GM19023 (cell line): Measurements from ENCODE around the gene KYNU.
"Not testable (repeated sequence)": the region's sequence is repeated elsewhere in the genome, so short reads cannot be mapped to it uniquely, and the experiment has no call there.

ENCODE experiments used
- ATAC-seq: cut with Tn5 transposase; IDR thresholded peaks from one replicate; pipeline ENCODE4 v1.9.1; 2021; ENCODE audit warnings: mild to moderate bottlenecking, moderate library complexity; ENCODE audit not compliant: unreplicated experiment

KYNU gene

DNA sequence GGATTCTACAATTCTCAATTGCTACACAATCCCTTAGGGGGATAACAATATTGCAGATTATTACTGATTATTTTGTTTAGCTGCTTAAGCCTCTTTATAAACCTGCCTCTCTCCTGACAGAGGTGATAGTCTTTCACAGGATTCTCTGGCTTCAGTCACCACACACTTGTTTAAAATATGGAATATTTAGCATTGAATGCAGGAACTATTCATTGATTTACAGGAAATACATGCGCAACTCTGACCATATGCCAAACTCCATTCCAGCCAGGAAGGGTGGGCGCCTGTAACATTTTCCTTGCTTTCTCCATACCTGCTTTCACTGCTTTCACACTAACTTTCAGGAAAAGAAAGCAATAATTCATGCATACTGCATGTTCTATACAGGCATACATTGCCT lies 207.0 kb downstream of the KYNU start:
- no peak for ATAC-seq

DNA sequence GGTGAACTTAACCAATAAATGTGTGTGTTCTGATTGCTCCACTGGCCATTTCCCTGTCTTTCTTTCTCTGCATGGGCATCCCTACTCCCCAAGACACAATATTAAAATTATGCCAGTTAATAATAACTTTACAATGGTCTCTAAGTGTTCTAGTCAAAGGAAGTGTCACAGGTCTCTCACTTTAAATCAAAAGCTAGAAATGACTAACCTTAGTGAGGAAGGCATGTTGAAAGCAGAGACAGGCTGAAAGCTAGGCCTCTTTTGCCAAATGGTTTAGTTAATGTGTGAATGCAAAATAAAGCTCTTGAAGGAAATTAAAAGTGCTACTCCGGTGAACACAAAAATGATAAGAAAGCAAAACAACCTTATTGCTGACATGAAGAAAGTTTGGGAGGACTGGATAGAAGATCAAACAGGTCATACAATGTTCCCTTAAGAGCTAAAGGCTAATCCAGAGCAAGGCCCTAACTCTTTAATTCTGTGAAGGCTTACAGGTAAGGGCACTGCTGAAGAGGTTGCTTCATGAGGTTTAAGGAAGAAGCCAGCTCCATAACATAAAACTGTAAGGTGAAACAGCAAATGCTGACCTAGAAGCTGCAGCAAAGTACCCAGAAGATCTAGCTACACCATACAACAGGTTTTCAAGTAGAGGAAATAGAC lies 207.8 kb downstream of the KYNU start:
- ATAC-seq = peak; percentile 82

DNA sequence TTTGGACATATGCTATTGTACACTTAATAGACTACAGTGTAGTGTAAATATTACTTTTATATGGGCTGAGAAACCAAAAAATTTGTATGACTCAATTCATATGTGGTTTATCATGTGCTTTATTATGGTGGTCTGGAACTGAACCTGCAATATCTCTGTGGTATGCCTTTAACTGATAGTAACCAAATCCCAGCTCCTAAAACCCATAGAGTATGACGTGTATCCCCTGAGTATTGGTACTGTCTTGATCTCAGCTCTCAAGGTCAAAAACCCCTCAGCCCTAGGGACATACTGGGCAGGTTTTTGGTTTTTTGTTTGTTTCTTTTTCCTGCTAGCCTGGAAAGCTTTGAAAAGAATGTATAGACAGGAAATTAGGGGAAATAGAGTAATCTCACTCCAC lies 209.6 kb downstream of the KYNU start:
- ATAC-seq = no peak

DNA sequence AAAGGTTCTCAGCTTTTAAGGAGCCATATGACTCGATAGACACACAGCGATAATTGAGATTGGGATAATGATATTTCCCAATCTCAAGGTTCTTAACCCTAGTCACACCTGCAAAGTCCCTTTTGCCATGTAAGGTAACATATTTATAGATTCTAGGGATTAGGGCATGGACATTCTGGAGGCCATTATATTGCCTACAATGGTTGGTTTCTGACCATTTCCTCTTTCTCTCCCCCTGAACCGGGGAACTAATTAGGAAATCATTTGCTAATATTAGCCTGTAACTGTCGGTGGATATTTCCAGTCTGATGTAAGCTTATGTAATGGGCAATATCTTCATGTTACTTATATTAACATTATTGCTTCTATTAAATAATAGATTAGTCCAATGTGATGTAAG lies 210.9 kb downstream of the KYNU start:
- no peak for ATAC-seq

DNA sequence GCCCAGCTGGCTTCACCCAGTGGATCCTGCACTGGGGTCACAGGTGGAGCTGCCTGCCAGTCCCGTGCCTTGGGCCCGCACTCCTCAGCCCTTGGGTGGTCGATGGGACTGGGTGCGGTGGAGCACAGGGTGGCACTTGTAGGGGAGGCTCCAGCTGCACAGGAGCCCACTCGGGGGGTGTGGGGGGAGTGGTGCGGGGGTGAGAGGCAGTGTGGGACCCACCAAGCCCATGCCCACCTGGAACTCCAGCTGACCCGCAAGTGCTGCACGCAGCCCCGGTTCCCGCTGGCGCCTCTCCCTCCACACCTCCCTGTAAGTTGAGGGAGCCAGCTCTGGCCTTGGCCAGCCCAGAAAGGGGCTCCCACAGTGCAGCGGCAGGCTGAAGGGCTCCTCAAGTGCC lies 212.1 kb downstream of the KYNU start:
- ATAC-seq = not testable (repeated sequence)
